ENCODE results near the gene SPARCL1. TPM values are rescaled to one million over a fixed set of nuclear protein-coding genes. Genes with fewer than 3 reads are reported as not detected.

SPARCL1 gene
- polyA plus RNA-seq, 2 of the 4 experiments (the other 2 are of a cell fraction): not detected

DNA sequence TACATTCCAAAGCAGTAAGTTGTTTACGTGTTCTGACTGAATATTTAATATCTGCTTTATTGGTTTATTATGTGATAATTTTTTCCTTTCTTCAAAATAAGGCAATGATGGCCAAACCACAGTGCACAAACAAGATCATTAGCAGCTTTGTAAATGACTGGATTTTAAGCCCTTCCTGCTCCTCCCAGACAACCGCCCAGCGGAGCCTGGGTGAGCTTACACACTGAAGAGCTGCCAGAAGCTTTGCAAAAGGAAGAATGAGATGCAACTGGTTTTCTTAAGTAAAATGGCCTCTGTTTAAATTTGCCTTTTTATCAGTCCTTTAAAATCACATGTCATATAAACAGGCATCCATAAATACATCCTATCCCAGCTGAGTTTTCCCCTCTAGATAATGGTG, 52.2 kb downstream of the SPARCL1 start (continued):
- TF ChIP-seq, protein P1, sequence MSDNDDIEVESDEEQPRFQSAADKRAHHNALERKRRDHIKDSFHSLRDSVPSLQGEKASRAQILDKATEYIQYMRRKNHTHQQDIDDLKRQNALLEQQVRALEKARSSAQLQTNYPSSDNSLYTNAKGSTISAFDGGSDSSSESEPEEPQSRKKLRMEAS (IDR thresholded peaks at IDR 0.05): no peak
- TF ChIP-seq CBX2 (IDR thresholded peaks at IDR 0.05; ENCODE audit: borderline replicate concordance, low read depth) (no peak), HOXA7 (CRISPR knock-in tag; IDR thresholded peaks at IDR 0.05) (no peak), NPAS2 (CRISPR knock-in tag; IDR thresholded peaks at IDR 0.05; ENCODE audit: borderline replicate concordance) (no peak), NR3C1 (IDR thresholded peaks at IDR 0.05) (no peak), JUN (IDR thresholded peaks at IDR 0.05) (no peak), RCOR1 (IDR thresholded peaks at IDR 0.05; ENCODE audit: low read depth, low read length) (no peak)

DNA sequence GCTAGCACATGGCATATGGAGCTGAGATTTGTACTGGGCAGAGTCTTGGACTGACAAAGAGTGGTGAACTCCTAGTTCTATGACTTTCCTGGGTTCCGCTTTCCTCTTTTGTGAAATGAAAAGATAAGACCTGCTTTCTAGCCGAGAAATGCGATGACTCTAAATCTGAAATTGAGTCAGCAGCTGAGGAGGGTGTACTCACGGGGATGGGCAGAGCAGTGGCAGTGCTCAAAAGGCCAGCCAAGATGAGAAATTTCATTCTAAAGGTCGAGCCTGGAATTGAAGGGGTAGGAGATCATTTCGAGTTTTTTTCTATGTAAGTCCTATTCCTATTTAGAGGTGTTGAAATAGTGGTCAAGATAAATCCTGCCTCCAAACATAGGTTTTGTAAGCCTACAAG, 59.8 kb downstream of the SPARCL1 start:
- ChIA-PET POLR2A (no interaction called here), CTCF (interaction anchor here (0.7 to 1.3 kb wide), 3 partner anchors 94 to 196 kb away, joined by 3 to 5 read pairs (median 3); no protein-coding TSS in a partner anchor)
- Histone ChIP-seq H3K4me3 (no peak overlapping the region), H3K27ac (no peak overlapping the region), H3K4me2 (no peak overlapping the region), H3K9me3 (no peaks in the 10 kb centered on the region), H3K4me1 (no peaks in the 10 kb centered on the region)
- DNase-seq (ENCODE audit: low read depth in 1 of 2, low spot score in 1 of 2): no peak
- FAIRE-seq: no peak
- no peak for ATAC-seq
- TF ChIP-seq, protein P2, sequence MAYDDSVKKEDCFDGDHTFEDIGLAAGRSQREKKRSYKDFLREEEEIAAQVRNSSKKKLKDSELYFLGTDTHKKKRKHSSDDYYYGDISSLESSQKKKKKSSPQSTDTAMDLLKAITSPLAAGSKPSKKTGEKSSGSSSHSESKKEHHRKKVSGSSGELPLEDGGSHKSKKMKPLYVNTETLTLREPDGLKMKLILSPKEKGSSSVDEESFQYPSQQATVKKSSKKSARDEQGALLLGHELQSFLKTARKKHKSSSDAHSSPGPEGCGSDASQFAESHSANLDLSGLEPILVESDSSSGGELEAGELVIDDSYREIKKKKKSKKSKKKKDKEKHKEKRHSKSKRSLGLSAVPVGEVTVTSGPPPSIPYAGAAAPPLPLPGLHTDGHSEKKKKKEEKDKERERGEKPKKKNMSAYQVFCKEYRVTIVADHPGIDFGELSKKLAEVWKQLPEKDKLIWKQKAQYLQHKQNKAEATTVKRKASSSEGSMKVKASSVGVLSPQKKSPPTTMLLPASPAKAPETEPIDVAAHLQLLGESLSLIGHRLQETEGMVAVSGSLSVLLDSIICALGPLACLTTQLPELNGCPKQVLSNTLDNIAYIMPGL (CRISPR knock-in tag; IDR thresholded peaks at IDR 0.05; ENCODE audit: borderline replicate concordance): no peak
- TF ChIP-seq NR3C1 (IDR thresholded peaks at IDR 0.05) (no peak), MAZ (IDR thresholded peaks at IDR 0.05; ENCODE audit: borderline replicate concordance, low read depth, low read length) (no peak)
- TF ChIP-seq, protein P3, sequence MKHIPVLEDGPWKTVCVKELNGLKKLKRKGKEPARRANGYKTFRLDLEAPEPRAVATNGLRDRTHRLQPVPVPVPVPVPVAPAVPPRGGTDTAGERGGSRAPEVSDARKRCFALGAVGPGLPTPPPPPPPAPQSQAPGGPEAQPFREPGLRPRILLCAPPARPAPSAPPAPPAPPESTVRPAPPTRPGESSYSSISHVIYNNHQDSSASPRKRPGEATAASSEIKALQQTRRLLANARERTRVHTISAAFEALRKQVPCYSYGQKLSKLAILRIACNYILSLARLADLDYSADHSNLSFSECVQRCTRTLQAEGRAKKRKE (CRISPR knock-in tag; IDR thresholded peaks at IDR 0.05; ENCODE audit: low read depth): no peak
- TF ChIP-seq, protein P4, sequence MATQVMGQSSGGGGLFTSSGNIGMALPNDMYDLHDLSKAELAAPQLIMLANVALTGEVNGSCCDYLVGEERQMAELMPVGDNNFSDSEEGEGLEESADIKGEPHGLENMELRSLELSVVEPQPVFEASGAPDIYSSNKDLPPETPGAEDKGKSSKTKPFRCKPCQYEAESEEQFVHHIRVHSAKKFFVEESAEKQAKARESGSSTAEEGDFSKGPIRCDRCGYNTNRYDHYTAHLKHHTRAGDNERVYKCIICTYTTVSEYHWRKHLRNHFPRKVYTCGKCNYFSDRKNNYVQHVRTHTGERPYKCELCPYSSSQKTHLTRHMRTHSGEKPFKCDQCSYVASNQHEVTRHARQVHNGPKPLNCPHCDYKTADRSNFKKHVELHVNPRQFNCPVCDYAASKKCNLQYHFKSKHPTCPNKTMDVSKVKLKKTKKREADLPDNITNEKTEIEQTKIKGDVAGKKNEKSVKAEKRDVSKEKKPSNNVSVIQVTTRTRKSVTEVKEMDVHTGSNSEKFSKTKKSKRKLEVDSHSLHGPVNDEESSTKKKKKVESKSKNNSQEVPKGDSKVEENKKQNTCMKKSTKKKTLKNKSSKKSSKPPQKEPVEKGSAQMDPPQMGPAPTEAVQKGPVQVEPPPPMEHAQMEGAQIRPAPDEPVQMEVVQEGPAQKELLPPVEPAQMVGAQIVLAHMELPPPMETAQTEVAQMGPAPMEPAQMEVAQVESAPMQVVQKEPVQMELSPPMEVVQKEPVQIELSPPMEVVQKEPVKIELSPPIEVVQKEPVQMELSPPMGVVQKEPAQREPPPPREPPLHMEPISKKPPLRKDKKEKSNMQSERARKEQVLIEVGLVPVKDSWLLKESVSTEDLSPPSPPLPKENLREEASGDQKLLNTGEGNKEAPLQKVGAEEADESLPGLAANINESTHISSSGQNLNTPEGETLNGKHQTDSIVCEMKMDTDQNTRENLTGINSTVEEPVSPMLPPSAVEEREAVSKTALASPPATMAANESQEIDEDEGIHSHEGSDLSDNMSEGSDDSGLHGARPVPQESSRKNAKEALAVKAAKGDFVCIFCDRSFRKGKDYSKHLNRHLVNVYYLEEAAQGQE (IDR thresholded peaks at IDR 0.05): no peak
- TF ChIP-seq, protein P5, sequence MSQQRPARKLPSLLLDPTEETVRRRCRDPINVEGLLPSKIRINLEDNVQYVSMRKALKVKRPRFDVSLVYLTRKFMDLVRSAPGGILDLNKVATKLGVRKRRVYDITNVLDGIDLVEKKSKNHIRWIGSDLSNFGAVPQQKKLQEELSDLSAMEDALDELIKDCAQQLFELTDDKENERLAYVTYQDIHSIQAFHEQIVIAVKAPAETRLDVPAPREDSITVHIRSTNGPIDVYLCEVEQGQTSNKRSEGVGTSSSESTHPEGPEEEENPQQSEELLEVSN (IDR thresholded peaks at IDR 0.05; ENCODE audit: borderline replicate concordance, low read depth): no peak
- WGBS (ENCODE audit: missing lambda C conversion rate): 81% methylated on average over 6 of the region's 6 CpGs

DNA sequence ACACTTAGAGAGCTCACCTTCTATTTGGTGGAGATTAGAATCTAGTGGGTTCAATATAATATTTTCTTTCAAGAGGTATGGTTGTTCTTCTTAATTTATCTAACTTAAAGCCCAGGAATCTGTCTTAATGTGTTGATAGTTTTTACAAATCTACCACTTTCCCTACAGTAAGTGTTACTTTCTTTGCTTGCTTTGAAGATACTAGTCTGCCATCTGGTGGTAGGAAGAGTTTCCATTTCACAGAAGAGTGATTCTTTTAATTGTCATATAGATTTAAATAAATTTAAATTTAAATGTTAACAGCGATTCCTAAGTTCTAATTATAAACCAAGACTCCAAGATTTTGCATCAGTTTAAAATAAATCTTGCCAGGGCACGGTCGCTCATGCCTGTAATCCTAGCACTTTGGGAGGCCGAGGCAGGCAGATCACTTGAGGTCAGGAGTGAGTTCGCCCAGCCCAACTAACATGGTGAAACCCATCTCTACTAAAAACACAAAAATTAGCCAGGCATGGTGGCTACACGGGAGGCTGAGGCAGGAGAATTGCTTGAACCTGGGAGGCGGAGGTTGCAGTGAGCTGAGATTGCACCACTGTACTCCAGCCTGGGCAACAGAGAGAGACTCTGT, 63.3 kb downstream of the SPARCL1 start:
- Histone ChIP-seq H3K4me2 (no peak overlapping the region), H3K4me1 (peaks cover 8% of the 10 kb centered on the region; the same call in 1 of the 3 replicates), H3K4me3 (no peak overlapping the region), H3K9me3 (no peaks in the 10 kb centered on the region), H3K27ac (no peak overlapping the region)
- 39% methylated on average over 7 of the region's 7 CpGs for WGBS (ENCODE audit: missing lambda C conversion rate)
- ChIA-PET POLR2A (no interaction called here), CTCF (interaction anchor here (0.6 to 3.2 kb wide), 17 partner anchors 9 to 383 kb away, joined by 3 to 22 read pairs (median 4); no protein-coding TSS in a partner anchor)
- TF ChIP-seq, protein P6, sequence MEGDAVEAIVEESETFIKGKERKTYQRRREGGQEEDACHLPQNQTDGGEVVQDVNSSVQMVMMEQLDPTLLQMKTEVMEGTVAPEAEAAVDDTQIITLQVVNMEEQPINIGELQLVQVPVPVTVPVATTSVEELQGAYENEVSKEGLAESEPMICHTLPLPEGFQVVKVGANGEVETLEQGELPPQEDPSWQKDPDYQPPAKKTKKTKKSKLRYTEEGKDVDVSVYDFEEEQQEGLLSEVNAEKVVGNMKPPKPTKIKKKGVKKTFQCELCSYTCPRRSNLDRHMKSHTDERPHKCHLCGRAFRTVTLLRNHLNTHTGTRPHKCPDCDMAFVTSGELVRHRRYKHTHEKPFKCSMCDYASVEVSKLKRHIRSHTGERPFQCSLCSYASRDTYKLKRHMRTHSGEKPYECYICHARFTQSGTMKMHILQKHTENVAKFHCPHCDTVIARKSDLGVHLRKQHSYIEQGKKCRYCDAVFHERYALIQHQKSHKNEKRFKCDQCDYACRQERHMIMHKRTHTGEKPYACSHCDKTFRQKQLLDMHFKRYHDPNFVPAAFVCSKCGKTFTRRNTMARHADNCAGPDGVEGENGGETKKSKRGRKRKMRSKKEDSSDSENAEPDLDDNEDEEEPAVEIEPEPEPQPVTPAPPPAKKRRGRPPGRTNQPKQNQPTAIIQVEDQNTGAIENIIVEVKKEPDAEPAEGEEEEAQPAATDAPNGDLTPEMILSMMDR (IDR thresholded peaks at IDR 0.05): peak; percentile 80
- TF ChIP-seq, protein P1 (IDR thresholded peaks at IDR 0.05): no peak
- no peak for TF ChIP-seq POLR2A (IDR thresholded peaks at IDR 0.05; ENCODE audit: low read length)
- no peak for TF ChIP-seq ZFP36 (IDR thresholded peaks at IDR 0.05; ENCODE audit: borderline replicate concordance, partially characterized antibody)
- TF ChIP-seq RAD21 (conservative IDR thresholded peaks at IDR 0.05 in 1 of 2, IDR thresholded peaks at IDR 0.05 in 1 of 2): peak; percentile 75
- no peak for TF ChIP-seq SREBF2 (IDR thresholded peaks at IDR 0.05)
- no peak for TF ChIP-seq KDM1A (IDR thresholded peaks at IDR 0.05; ENCODE audit: low read depth)
- TF ChIP-seq SMC3 (IDR thresholded peaks at IDR 0.05): peak; percentile 86
- TF ChIP-seq, protein P7, sequence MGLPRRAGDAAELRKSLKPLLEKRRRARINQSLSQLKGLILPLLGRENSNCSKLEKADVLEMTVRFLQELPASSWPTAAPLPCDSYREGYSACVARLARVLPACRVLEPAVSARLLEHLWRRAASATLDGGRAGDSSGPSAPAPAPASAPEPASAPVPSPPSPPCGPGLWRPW (IDR thresholded peaks at IDR 0.05): no peak
- FAIRE-seq (no peak), ATAC-seq (peak in 1 of 2 experiments; percentile 54; a peak in 2 of 6 replicates), DNase-seq (ENCODE audit: low read depth in 1 of 2, low spot score in 1 of 2) (peak; percentile 6 to 54)

All from A549 (cell line).